ENCODE measurements around the gene IL34.
"Not testable (repeated sequence)": the region's sequence is repeated elsewhere in the genome, so short reads cannot be mapped to it uniquely, and the experiment has no call there.

IL34 gene

DNA sequence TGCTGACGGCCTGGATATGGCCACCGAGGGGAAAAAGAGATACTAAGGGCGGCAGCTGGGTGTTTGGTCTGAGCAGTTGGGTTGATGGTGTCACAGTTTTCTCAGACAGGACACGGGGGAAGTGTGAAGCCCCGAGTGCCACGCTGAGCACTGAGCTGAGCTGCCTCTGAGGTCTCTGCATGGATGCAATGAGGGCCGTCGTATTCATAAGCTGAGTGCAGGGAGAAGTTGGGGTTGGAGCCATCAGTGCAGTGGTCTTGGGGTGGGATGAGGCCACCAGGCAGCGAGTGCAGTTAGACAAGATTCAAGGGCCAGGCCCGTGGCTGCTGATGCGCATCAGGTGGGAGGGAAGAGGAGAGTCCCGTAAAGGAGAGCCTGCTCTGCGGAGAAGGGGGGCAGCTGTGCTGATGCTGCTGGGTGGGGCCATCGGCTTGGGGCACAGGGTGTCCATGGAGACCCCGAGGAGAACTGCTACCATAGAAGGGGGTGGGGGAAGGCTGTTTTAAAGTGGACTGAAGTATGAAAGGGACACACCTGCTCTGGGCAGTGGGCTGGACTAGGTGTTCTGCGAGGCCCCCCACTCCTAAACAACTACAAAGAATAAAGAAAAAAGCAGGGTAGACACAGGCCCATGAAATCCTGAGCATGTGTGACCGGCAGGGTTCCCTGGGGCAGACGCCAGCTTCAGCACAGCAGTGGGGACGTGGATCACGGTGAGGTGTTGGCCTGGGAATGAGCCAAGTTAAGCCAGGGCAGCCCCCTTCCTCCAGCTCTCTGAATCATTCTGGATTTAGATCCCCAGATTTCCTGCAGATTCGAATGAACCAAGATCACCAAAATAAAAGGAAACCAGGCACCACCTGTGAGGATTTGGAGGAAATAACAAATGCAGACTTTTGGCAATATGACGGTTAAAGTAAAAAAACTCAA lies 19.7 kb downstream of the IL34 start:
- H3K4me2 ChIP-seq (ENCODE audit: low read length, poor library complexity, severe bottlenecking), result no peak overlapping the region
- H4K8ac ChIP-seq (ENCODE audit: low read length), result no peak overlapping the region
- H3K9ac ChIP-seq (ENCODE audit: low read length), result no peak overlapping the region
- no peak overlapping the region for H2AK5ac ChIP-seq (ENCODE audit: low read length, severe bottlenecking)
- DNase-seq, result no peak
- H3K4ac ChIP-seq (ENCODE audit: low read depth in 1 of 2, low read length in 2 of 2), result no peak overlapping the region
- H2BK120ac ChIP-seq (ENCODE audit: low read depth, low read length), result no peak overlapping the region
- H3K79me1 ChIP-seq (replicated peaks; ENCODE audit: low read length, poor library complexity, severe bottlenecking), result peaks cover 17% of the 10 kb centered on the region
- no peak overlapping the region for H4K91ac ChIP-seq (ENCODE audit: low read length)
- peaks cover 6% of the 10 kb centered on the region for H3K4me1 ChIP-seq (ENCODE audit: control insufficient read depth, insufficient read depth, low read depth, low read length)
- peaks cover 72 to 78% of the 10 kb centered on the region in 2 experiments for H3K36me3 ChIP-seq (ENCODE audit: control insufficient read depth in 1 of 2, insufficient read depth in 2 of 2, low read depth in 1 of 2, low read length in 2 of 2)
- no peak overlapping the region for H3K4me3 ChIP-seq (ENCODE audit: insufficient read depth in 1 of 2, low read depth in 1 of 2, low read length in 2 of 2)
- H2BK5ac ChIP-seq (ENCODE audit: low read depth, low read length, poor library complexity, severe bottlenecking), result no peak overlapping the region
- no peak overlapping the region for H3K27ac ChIP-seq (ENCODE audit: low read length, poor library complexity, severe bottlenecking)
- 93% methylated on average over 21 of the region's 22 CpGs for WGBS
- no peak overlapping the region for H2AFZ ChIP-seq (ENCODE audit: low read depth, low read length)
- no peak overlapping the region for H3K18ac ChIP-seq (ENCODE audit: low read depth in 1 of 2, low read length in 2 of 2)
- H2BK15ac ChIP-seq (ENCODE audit: low read depth, poor library complexity, severe bottlenecking), result no peak overlapping the region
- H3K9me3 ChIP-seq (ENCODE audit: control insufficient read depth, low read length), result no peaks in the 10 kb centered on the region
- no peaks in the 10 kb centered on the region for H3K27me3 ChIP-seq (ENCODE audit: control insufficient read depth in 1 of 2, insufficient read depth in 1 of 2, low read length in 2 of 2)
- H3K23ac ChIP-seq (ENCODE audit: low read length in 2 of 2), result no peak overlapping the region
- no peak overlapping the region for H3K14ac ChIP-seq (ENCODE audit: low read length in 2 of 2)
- H2BK12ac ChIP-seq (ENCODE audit: low read length in 2 of 2), result no peak overlapping the region

DNA sequence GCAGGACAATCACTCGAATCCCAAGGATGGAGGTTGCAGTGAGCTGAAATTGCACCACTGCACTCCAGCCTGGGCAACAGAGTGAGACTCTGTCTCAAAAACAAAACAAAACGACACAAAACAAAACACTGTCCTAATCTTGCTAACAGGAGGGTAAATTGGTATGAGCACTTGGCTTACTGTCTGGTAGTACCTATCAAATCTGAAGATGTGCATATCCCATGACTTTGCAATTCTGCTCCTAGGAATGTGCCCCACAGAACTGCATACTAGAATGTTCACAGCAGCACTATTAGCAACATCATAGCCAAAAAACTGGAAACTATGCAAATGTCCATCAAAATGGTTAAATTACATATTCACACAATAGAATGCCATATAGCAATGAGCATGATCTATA lies 23.8 kb downstream of the IL34 start:
- H2BK120ac ChIP-seq (ENCODE audit: low read depth, low read length), result no peak overlapping the region
- H3K4me2 ChIP-seq (ENCODE audit: low read length, poor library complexity, severe bottlenecking), result no peak overlapping the region
- 100% methylated on average over 2 of the region's 2 CpGs for WGBS
- no peak overlapping the region for H2BK5ac ChIP-seq (ENCODE audit: low read depth, low read length, poor library complexity, severe bottlenecking)
- H3K14ac ChIP-seq (ENCODE audit: low read length in 2 of 2), result no peak overlapping the region
- no peaks in the 10 kb centered on the region for H3K9me3 ChIP-seq (ENCODE audit: control insufficient read depth, low read length)
- H2BK15ac ChIP-seq (ENCODE audit: low read depth, poor library complexity, severe bottlenecking), result no peak overlapping the region
- DNase-seq, result no peak
- H3K79me1 ChIP-seq (replicated peaks; ENCODE audit: low read length, poor library complexity, severe bottlenecking), result peaks cover 14% of the 10 kb centered on the region
- H4K91ac ChIP-seq (ENCODE audit: low read length), result no peak overlapping the region
- no peak overlapping the region for H3K18ac ChIP-seq (ENCODE audit: low read depth in 1 of 2, low read length in 2 of 2)
- H3K27me3 ChIP-seq (ENCODE audit: control insufficient read depth in 1 of 2, insufficient read depth in 1 of 2, low read length in 2 of 2), result no peaks in the 10 kb centered on the region
- no peak overlapping the region for H3K9ac ChIP-seq (ENCODE audit: low read length)
- H3K23ac ChIP-seq (ENCODE audit: low read length in 2 of 2), result no peak overlapping the region
- H3K4me3 ChIP-seq (ENCODE audit: insufficient read depth in 1 of 2, low read depth in 1 of 2, low read length in 2 of 2), result no peak overlapping the region
- H3K36me3 ChIP-seq (ENCODE audit: control insufficient read depth in 1 of 2, insufficient read depth in 2 of 2, low read depth in 1 of 2, low read length in 2 of 2), result peaks cover 51 to 96% of the 10 kb centered on the region in 2 experiments
- no peak overlapping the region for H4K8ac ChIP-seq (ENCODE audit: low read length)
- H3K4ac ChIP-seq (ENCODE audit: low read depth in 1 of 2, low read length in 2 of 2), result no peak overlapping the region
- H3K27ac ChIP-seq (ENCODE audit: low read length, poor library complexity, severe bottlenecking), result no peak overlapping the region
- H2BK12ac ChIP-seq (ENCODE audit: low read length in 2 of 2), result no peak overlapping the region
- no peak overlapping the region for H2AFZ ChIP-seq (ENCODE audit: low read depth, low read length)
- no peak overlapping the region for H2AK5ac ChIP-seq (ENCODE audit: low read length, severe bottlenecking)
- no peaks in the 10 kb centered on the region for H3K4me1 ChIP-seq (ENCODE audit: control insufficient read depth, insufficient read depth, low read depth, low read length)

DNA sequence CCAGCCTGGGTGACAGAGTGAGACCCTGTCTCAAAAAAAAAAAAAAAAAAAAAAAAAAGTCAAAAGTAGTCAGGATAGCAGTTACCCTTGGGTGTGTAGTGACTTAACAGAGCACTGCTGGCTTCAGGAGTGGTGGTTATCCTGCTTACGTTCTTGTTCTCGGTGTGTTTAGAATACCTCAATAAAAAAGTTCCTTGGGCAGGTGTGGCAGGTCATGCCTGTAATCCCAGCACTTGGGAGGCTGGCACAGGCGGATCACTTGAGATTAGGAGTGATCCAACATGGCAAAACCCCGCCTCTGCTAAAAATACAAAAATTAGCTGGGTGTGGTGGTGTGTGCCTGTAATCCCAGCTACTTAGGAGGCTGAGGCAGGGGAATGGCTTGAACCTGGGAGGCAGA lies 24.6 kb downstream of the IL34 start:
- H3K4me1 ChIP-seq (ENCODE audit: control insufficient read depth, insufficient read depth, low read depth, low read length); H3K27me3 ChIP-seq (ENCODE audit: control insufficient read depth in 1 of 2, insufficient read depth in 1 of 2, low read length in 2 of 2); H2AFZ ChIP-seq (ENCODE audit: low read depth, low read length); DNase-seq; H3K9ac ChIP-seq (ENCODE audit: low read length); H4K8ac ChIP-seq (ENCODE audit: low read length); H2BK12ac ChIP-seq (ENCODE audit: low read length in 2 of 2); H3K14ac ChIP-seq (ENCODE audit: low read length in 2 of 2); H3K4me3 ChIP-seq (ENCODE audit: insufficient read depth in 1 of 2, low read depth in 1 of 2, low read length in 2 of 2); H3K18ac ChIP-seq (ENCODE audit: low read depth in 1 of 2, low read length in 2 of 2); H2AK5ac ChIP-seq (ENCODE audit: low read length, severe bottlenecking); H2BK15ac ChIP-seq (ENCODE audit: low read depth, poor library complexity, severe bottlenecking); H3K27ac ChIP-seq (ENCODE audit: low read length, poor library complexity, severe bottlenecking); H4K91ac ChIP-seq (ENCODE audit: low read length); H3K4ac ChIP-seq (ENCODE audit: low read depth in 1 of 2, low read length in 2 of 2); H3K23ac ChIP-seq (ENCODE audit: low read length in 2 of 2); H2BK5ac ChIP-seq (ENCODE audit: low read depth, low read length, poor library complexity, severe bottlenecking); H3K9me3 ChIP-seq (ENCODE audit: control insufficient read depth, low read length); H2BK120ac ChIP-seq (ENCODE audit: low read depth, low read length); H3K4me2 ChIP-seq (ENCODE audit: low read length, poor library complexity, severe bottlenecking): not testable (repeated sequence)
- Histone ChIP-seq H3K79me1 (replicated peaks; ENCODE audit: low read length, poor library complexity, severe bottlenecking) (peaks cover 15% of the 10 kb centered on the region), H3K36me3 (ENCODE audit: control insufficient read depth in 1 of 2, insufficient read depth in 2 of 2, low read depth in 1 of 2, low read length in 2 of 2) (peaks cover 50 to 96% of the 10 kb centered on the region in 2 experiments)
- WGBS, result over 99% methylated on average over 4 of the region's 4 CpGs

DNA sequence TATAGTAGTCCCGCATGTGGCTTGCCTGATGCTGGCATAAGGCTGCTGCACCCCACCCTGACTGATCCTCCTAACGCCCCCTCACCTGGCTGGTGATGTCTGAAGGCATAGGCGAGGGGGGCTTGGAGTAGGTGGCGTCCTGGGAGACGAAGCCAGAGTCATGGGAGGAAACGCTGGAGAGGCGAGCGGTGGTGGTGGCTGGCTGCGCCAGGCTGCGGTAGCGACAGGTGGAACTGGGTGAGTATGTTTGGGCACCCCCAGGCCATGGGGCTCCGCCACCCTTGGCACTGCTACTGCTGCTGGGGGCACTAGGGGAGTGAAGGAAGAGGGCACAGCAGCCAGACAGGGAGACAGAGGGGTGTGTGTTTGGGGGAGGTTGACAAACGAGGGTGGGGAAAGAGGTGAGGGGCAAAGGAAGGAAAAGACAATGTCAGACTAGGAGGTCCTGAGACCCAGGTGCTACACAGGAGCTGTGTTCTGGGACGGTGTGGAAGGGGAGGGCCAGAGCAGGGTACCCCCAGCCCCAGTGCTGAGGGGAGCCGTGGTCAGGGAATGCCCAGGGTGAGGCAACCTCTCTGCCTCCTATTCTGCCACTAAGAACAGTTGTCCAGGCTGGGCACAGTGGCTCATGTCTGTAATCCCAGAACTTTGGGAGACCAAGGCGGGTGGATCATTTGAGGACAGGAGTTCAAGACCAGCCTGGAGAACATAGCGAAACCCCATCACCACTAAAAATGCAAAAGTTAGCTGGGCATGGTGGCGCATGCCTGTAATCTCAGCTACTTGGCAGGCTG lies 28.1 kb downstream of the IL34 start:
- Histone ChIP-seq H3K4me3 (ENCODE audit: insufficient read depth in 1 of 2, low read depth in 1 of 2, low read length in 2 of 2) (no peak overlapping the region), H2AFZ (ENCODE audit: low read depth, low read length) (no peak overlapping the region), H3K14ac (ENCODE audit: low read length in 2 of 2) (peak overlapping the region in 1 of 2 experiments; percentile 39), H4K8ac (ENCODE audit: low read length) (no peak overlapping the region), H2BK15ac (ENCODE audit: low read depth, poor library complexity, severe bottlenecking) (no peak overlapping the region), H3K27ac (ENCODE audit: low read length, poor library complexity, severe bottlenecking) (no peak overlapping the region), H3K79me1 (replicated peaks; ENCODE audit: low read length, poor library complexity, severe bottlenecking) (peaks cover 45% of the 10 kb centered on the region), H3K4ac (ENCODE audit: low read depth in 1 of 2, low read length in 2 of 2) (no peak overlapping the region), H2AK5ac (ENCODE audit: low read length, severe bottlenecking) (no peak overlapping the region), H3K36me3 (ENCODE audit: control insufficient read depth in 1 of 2, insufficient read depth in 2 of 2, low read depth in 1 of 2, low read length in 2 of 2) (peaks cover 70 to 97% of the 10 kb centered on the region in 2 experiments), H3K9ac (ENCODE audit: low read length) (no peak overlapping the region), H3K4me2 (ENCODE audit: low read length, poor library complexity, severe bottlenecking) (no peak overlapping the region), H3K9me3 (ENCODE audit: control insufficient read depth, low read length) (no peaks in the 10 kb centered on the region), H2BK12ac (ENCODE audit: low read length in 2 of 2) (no peak overlapping the region), H2BK5ac (ENCODE audit: low read depth, low read length, poor library complexity, severe bottlenecking) (no peak overlapping the region), H3K4me1 (ENCODE audit: control insufficient read depth, insufficient read depth, low read depth, low read length) (no peaks in the 10 kb centered on the region), H3K18ac (ENCODE audit: low read depth in 1 of 2, low read length in 2 of 2) (no peak overlapping the region), H3K23ac (ENCODE audit: low read length in 2 of 2) (no peak overlapping the region), H3K27me3 (ENCODE audit: control insufficient read depth in 1 of 2, insufficient read depth in 1 of 2, low read length in 2 of 2) (no peaks in the 10 kb centered on the region), H4K91ac (ENCODE audit: low read length) (no peak overlapping the region), H2BK120ac (ENCODE audit: low read depth, low read length) (no peak overlapping the region)
- 98% methylated on average over 18 of the region's 18 CpGs for WGBS
- DNase-seq, result no peak

Data from mesenchymal stem cell (in vitro differentiated cells and primary cell).